ENCODE results near the gene FBXO38. TPM values are rescaled to one million over a fixed set of nuclear protein-coding genes. Genes with fewer than 3 reads are reported as not detected.

Gene FBXO38
- total RNA-seq, 1 experiment from 2014 or later: 34.5 TPM

- no peaks in the 10 kb centered on the region for H3K27me3 ChIP-seq (ENCODE audit: control insufficient read depth, insufficient read depth, low read length)
- DNase-seq (ENCODE audit: low read depth, low spot score): no peak
- ChIA-PET POLR2A (no interaction called here), CTCF (no interaction called here)
- intact Hi-C loops (cut with micrococcal nuclease; ENCODE audit: unreplicated experiment) (no loop called here), in situ Hi-C loops (cut with HindIII; ENCODE audit: low pct_unique_long_range_greater_than_20kb, low sequenced_read_pairs) (no loop called here)
- H3K36me3 ChIP-seq (ENCODE audit: control insufficient read depth, insufficient read depth, low read length): peaks cover 13% of the 10 kb centered on the region
- ATAC-seq: no peak
- H3K27ac ChIP-seq (ENCODE audit: low read length): no peak overlapping the region
- TF ChIP-seq CTCF (IDR thresholded peaks at IDR 0.05) (no peak), REST (IDR thresholded peaks at IDR 0.05; ENCODE audit: insufficient read depth in 1 of 2, low read depth in 2 of 2, low read length in 1 of 2) (no peak), TCF7L2 (IDR thresholded peaks at IDR 0.05; ENCODE audit: low read depth, low read length) (no peak), POLR2AphosphoS5 (IDR thresholded peaks at IDR 0.05; ENCODE audit: low read depth, low read length) (0 out of 2 replicates have a peak, but pooled peaks have one; percentile 26)
- no peaks in the 10 kb centered on the region for H3K9me3 ChIP-seq (ENCODE audit: control insufficient read depth, insufficient read depth, low read depth, low read length)
- BruUV-seq (replicated peaks): no TSS peak
- H3K4me3 ChIP-seq (ENCODE audit: low read depth in 2 of 2, low read length in 2 of 2): no peak overlapping the region
- peaks cover 5% of the 10 kb centered on the region; the same call in 1 of the 2 replicates for H3K4me1 ChIP-seq (ENCODE audit: control insufficient read depth, insufficient read depth, low read length)
Measured at GRCh38 chr5:148390914-148391313, 7.2 kb downstream of the FBXO38 start.

GRCh38 chr5:148391422-148391821 lies 7.7 kb downstream of the FBXO38 start:
- POLR2A ChIA-PET: no interaction called here
- intact Hi-C loops (cut with micrococcal nuclease; ENCODE audit: unreplicated experiment): no loop called here
- no peaks in the 10 kb centered on the region for H3K9me3 ChIP-seq (ENCODE audit: control insufficient read depth, insufficient read depth, low read depth, low read length)
- no peaks in the 10 kb centered on the region for H3K27me3 ChIP-seq (ENCODE audit: control insufficient read depth, insufficient read depth, low read length)
- no TSS peak for BruUV-seq (replicated peaks)
- no peak overlapping the region for H3K4me3 ChIP-seq (ENCODE audit: low read depth in 2 of 2, low read length in 2 of 2)
- DNase-seq (ENCODE audit: low read depth, low spot score) (no peak), ATAC-seq (no peak)
- H3K36me3 ChIP-seq (ENCODE audit: control insufficient read depth, insufficient read depth, low read length): peaks cover 13% of the 10 kb centered on the region
- no peak overlapping the region for H3K27ac ChIP-seq (ENCODE audit: low read length)
- TF ChIP-seq POLR2AphosphoS5 (IDR thresholded peaks at IDR 0.05; ENCODE audit: low read depth, low read length): no peak
- no peak for TF ChIP-seq REST (IDR thresholded peaks at IDR 0.05; ENCODE audit: insufficient read depth in 1 of 2, low read depth in 2 of 2, low read length in 1 of 2)
- no peak for TF ChIP-seq SIN3A (IDR thresholded peaks at IDR 0.05; ENCODE audit: borderline replicate concordance, insufficient read depth, low read depth, low read length)
- no peak for TF ChIP-seq TCF7L2 (IDR thresholded peaks at IDR 0.05; ENCODE audit: low read depth, low read length)
- TF ChIP-seq CTCF (IDR thresholded peaks at IDR 0.05): no peak
- CTCF ChIA-PET: no interaction called here
- H3K4me1 ChIP-seq (ENCODE audit: control insufficient read depth, insufficient read depth, low read length): peaks cover 5% of the 10 kb centered on the region; the same call in 1 of the 2 replicates
- in situ Hi-C loops (cut with HindIII; ENCODE audit: low pct_unique_long_range_greater_than_20kb, low sequenced_read_pairs): no loop called here

Data from Panc1 (cell line).